Neuron (in vitro differentiated cells): ENCODE data around the gene UGT1A9.

Experiments used
- H2AFZ ChIP-seq: one replicate; pipeline ENCODE4 v1.6.1; 2013; ENCODE audit warnings: low read depth, mild to moderate bottlenecking, inconsistent platforms, low read length, moderate library complexity
- H3K27me3 ChIP-seq: one replicate; pipeline ENCODE4 v1.6.1; 2013; ENCODE audit warnings: low read length; ENCODE audit not compliant: insufficient read depth
- H3K36me3 ChIP-seq: one replicate; pipeline ENCODE4 v1.6.1; 2013; ENCODE audit warnings: low read length; ENCODE audit not compliant: insufficient read depth
- H3K4me1 ChIP-seq: one replicate; pipeline ENCODE4 v1.6.1; 2013; ENCODE audit warnings: low read length; ENCODE audit not compliant: insufficient read depth
- H3K4me3 ChIP-seq: 2 replicates; pipeline ENCODE4 v1.5.1; 2013; ENCODE audit warnings: mild to moderate bottlenecking, low read length, moderate library complexity
- H3K9me3 ChIP-seq: one replicate; pipeline ENCODE4 v1.6.1; 2013; ENCODE audit warnings: low read length

Gene UGT1A9

GRCh38 chr2:233764264-233764663, 92.6 kb downstream of the UGT1A9 start:
- Histone ChIP-seq H3K9me3 (peaks cover 4% of the 10 kb centered on the region), H2AFZ (no peak overlapping the region), H3K36me3 (no peaks in the 10 kb centered on the region), H3K27me3 (no peaks in the 10 kb centered on the region), H3K4me3 (no peak overlapping the region), H3K4me1 (peaks cover 15% of the 10 kb centered on the region)

GRCh38 chr2:233764761-233765160, 93.1 kb downstream of the UGT1A9 start:
- peaks cover 7% of the 10 kb centered on the region for H3K9me3 ChIP-seq
- no peak overlapping the region for H2AFZ ChIP-seq
- H3K4me1 ChIP-seq = peaks cover 15% of the 10 kb centered on the region
- H3K27me3 ChIP-seq = no peaks in the 10 kb centered on the region
- no peak overlapping the region for H3K4me3 ChIP-seq
- H3K36me3 ChIP-seq = no peaks in the 10 kb centered on the region

GRCh38 chr2:233766416-233766815, 94.7 kb downstream of the UGT1A9 start:
- H3K9me3 ChIP-seq = peaks cover 5% of the 10 kb centered on the region
- no peak overlapping the region for H3K4me3 ChIP-seq
- no peaks in the 10 kb centered on the region for H3K36me3 ChIP-seq
- H3K4me1 ChIP-seq = peaks cover 15% of the 10 kb centered on the region
- H2AFZ ChIP-seq = no peak overlapping the region
- H3K27me3 ChIP-seq = no peaks in the 10 kb centered on the region

- Histone ChIP-seq H3K36me3 (no peaks in the 10 kb centered on the region), H2AFZ (peak overlapping the region; percentile 27), H3K4me1 (peaks cover 15% of the 10 kb centered on the region), H3K9me3 (peaks cover 5% of the 10 kb centered on the region), H3K27me3 (no peaks in the 10 kb centered on the region), H3K4me3 (peak overlapping the region; percentile 16)
Observed at GRCh38 chr2:233768076-233768475, 96.4 kb downstream of the UGT1A9 start.

- H3K9me3 ChIP-seq = peaks cover 5% of the 10 kb centered on the region
- H3K4me3 ChIP-seq = no peak overlapping the region
Observed at GRCh38 chr2:233769260-233769659, 97.6 kb downstream of the UGT1A9 start.

GRCh38 chr2:233772153-233772552, 100.5 kb downstream of the UGT1A9 start:
- H3K4me3 ChIP-seq = no peak overlapping the region
- no peaks in the 10 kb centered on the region for H3K36me3 ChIP-seq
- no peaks in the 10 kb centered on the region for H3K27me3 ChIP-seq

More at GRCh38 chr2:233769260-233769659, 97.6 kb downstream of the UGT1A9 start:
- H3K36me3 ChIP-seq = no peaks in the 10 kb centered on the region
- no peak overlapping the region for H2AFZ ChIP-seq
- H3K27me3 ChIP-seq = no peaks in the 10 kb centered on the region
- peaks cover 15% of the 10 kb centered on the region for H3K4me1 ChIP-seq

GRCh38 chr2:233772583-233772982, 100.9 kb downstream of the UGT1A9 start:
- H3K4me3 ChIP-seq = no peak overlapping the region
- no peak overlapping the region for H2AFZ ChIP-seq
- H3K9me3 ChIP-seq = peaks cover 17% of the 10 kb centered on the region
- peaks cover 6% of the 10 kb centered on the region for H3K4me1 ChIP-seq
- no peaks in the 10 kb centered on the region for H3K36me3 ChIP-seq
- no peaks in the 10 kb centered on the region for H3K27me3 ChIP-seq

More at GRCh38 chr2:233772153-233772552, 100.5 kb downstream of the UGT1A9 start:
- no peak overlapping the region for H2AFZ ChIP-seq
- H3K4me1 ChIP-seq = peaks cover 10% of the 10 kb centered on the region
- H3K9me3 ChIP-seq = peaks cover 15% of the 10 kb centered on the region

- Histone ChIP-seq H3K36me3 (no peaks in the 10 kb centered on the region), H3K4me1 (no peaks in the 10 kb centered on the region), H3K4me3 (no peak overlapping the region), H3K9me3 (peaks cover 17% of the 10 kb centered on the region), H3K27me3 (no peaks in the 10 kb centered on the region), H2AFZ (no peak overlapping the region)
Observed at GRCh38 chr2:233773854-233774253, 102.2 kb downstream of the UGT1A9 start.

- H3K9me3 ChIP-seq = peaks cover 12% of the 10 kb centered on the region
- no peaks in the 10 kb centered on the region for H3K27me3 ChIP-seq
- H2AFZ ChIP-seq = no peak overlapping the region
- no peaks in the 10 kb centered on the region for H3K36me3 ChIP-seq
- no peak overlapping the region for H3K4me3 ChIP-seq
- no peaks in the 10 kb centered on the region for H3K4me1 ChIP-seq
Observed at GRCh38 chr2:233775414-233775813, 103.7 kb downstream of the UGT1A9 start.

GRCh38 chr2:233778030-233778429, 106.3 kb downstream of the UGT1A9 start, which contains the start of gene MROH2A:
TSS of gene MROH2A (plus strand) at chr2:233778330. CDS start at chr2:233779359, 1,029 bp downstream.
- Histone ChIP-seq H2AFZ (no peak within 1 kb of the TSS), H3K9me3 (peaks cover 12% of the 10 kb centered on the region), H3K27me3 (no peaks in the 10 kb centered on the region), H3K36me3 (no peaks in the 10 kb centered on the region), H3K4me3 (no peak within 1 kb of the TSS), H3K4me1 (no peaks in the 10 kb centered on the region)

- Histone ChIP-seq H3K36me3 (no peaks in the 10 kb centered on the region), H3K9me3 (peaks cover 12% of the 10 kb centered on the region), H3K27me3 (no peaks in the 10 kb centered on the region), H3K4me1 (no peaks in the 10 kb centered on the region), H3K4me3 (no peak overlapping the region), H2AFZ (no peak overlapping the region)
Observed at GRCh38 chr2:233779722-233780121, 108.0 kb downstream of the UGT1A9 start.

GRCh38 chr2:233780771-233781170, 109.1 kb downstream of the UGT1A9 start:
- Histone ChIP-seq H3K4me1 (no peaks in the 10 kb centered on the region), H3K27me3 (no peaks in the 10 kb centered on the region), H3K36me3 (no peaks in the 10 kb centered on the region), H3K9me3 (peaks cover 4% of the 10 kb centered on the region), H2AFZ (no peak overlapping the region), H3K4me3 (no peak overlapping the region)

- Histone ChIP-seq H3K4me3 (no peak overlapping the region), H3K27me3 (peaks cover 3% of the 10 kb centered on the region), H3K36me3 (no peaks in the 10 kb centered on the region), H3K4me1 (no peaks in the 10 kb centered on the region), H2AFZ (no peak overlapping the region), H3K9me3 (peaks cover 3% of the 10 kb centered on the region)
Observed at GRCh38 chr2:233789554-233789953, 117.9 kb downstream of the UGT1A9 start.

GRCh38 chr2:233791151-233791882, 119.6 kb downstream of the UGT1A9 start:
- H3K4me3 ChIP-seq = no peak overlapping the region
- no peaks in the 10 kb centered on the region for H3K9me3 ChIP-seq
- peaks cover 3% of the 10 kb centered on the region for H3K27me3 ChIP-seq
- H2AFZ ChIP-seq = no peak overlapping the region
- no peaks in the 10 kb centered on the region for H3K4me1 ChIP-seq
- no peaks in the 10 kb centered on the region for H3K36me3 ChIP-seq
